Stomach (tissue), 4 donors: ENCODE data around the gene PTPA.

Experiments used
- POLR2A ChIP-seq, 4 donors: fragments of 450-650 bp; IDR thresholded peaks; one replicate each; pipeline ENCODE4 v1.6.1; 2016; ENCODE audit warnings: antibody characterized with exemption in 4 of 4, control low read depth in 2 of 4, mild to moderate bottlenecking in 1 of 4, moderate library complexity in 1 of 4
- TF ChIP-seq, protein P1 (sequence below), 7 experiments: fragments of 450-650 bp in 4 of 7; fragments of 200-600 bp in 3 of 7; sonication (generic) in 3 of 7; IDR thresholded peaks; one replicate each; pipeline ENCODE4 v1.5.1; 2016 to 2019; ENCODE audit warnings: antibody characterized with exemption in 7 of 7, control low read depth in 2 of 7, mild to moderate bottlenecking in 1 of 7

DNA sequence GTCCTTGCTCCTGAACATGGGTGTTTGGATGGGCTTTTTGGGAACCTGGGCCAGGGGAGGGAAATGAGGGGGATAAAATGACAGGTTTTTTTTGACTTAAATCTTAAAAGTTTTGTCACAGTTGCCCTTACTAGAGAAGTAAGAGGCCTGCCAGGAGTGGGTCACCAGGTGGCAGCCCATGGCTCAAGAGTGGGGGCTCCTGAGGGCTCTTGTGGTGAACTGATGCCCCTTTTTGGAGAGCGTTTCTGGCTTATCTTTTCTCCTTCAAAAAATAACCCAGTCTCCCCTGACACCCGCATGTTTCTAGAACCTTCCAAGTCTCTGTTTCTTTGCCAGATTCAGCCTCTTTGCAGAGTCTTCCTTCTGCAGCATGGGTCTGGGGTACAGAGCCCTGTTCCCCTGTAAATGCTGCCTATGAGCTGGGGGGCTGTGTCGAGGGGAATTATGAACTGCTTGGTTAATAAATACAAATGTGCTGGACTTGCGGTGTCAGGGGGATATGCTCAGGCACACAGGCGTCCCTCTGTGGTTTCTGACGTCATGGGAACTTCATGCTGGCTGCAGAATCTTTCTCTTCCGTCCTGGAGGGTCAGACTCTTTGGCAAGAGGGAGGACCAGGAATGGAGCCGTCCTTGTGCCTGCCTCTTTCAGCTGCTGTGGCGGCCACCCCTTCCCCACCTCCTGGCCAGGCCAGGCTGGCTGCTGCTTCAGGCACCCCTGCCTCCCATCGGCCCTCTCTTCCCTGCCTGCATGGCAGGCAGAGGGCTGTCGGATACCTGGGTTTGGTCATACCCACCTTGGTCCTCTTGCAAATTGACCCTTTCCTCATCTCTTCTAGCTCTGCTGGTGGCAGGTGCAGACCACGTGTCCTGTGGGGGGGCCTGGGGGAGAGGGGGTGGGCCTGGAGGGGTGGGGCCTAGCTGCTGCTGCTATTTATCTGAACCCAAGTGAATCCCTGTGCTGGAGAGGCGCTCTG is 30.1 kb downstream of the PTPA start:
- TF ChIP-seq, protein P1, sequence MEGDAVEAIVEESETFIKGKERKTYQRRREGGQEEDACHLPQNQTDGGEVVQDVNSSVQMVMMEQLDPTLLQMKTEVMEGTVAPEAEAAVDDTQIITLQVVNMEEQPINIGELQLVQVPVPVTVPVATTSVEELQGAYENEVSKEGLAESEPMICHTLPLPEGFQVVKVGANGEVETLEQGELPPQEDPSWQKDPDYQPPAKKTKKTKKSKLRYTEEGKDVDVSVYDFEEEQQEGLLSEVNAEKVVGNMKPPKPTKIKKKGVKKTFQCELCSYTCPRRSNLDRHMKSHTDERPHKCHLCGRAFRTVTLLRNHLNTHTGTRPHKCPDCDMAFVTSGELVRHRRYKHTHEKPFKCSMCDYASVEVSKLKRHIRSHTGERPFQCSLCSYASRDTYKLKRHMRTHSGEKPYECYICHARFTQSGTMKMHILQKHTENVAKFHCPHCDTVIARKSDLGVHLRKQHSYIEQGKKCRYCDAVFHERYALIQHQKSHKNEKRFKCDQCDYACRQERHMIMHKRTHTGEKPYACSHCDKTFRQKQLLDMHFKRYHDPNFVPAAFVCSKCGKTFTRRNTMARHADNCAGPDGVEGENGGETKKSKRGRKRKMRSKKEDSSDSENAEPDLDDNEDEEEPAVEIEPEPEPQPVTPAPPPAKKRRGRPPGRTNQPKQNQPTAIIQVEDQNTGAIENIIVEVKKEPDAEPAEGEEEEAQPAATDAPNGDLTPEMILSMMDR (IDR thresholded peaks at IDR 0.05) = no peak
- no peak for TF ChIP-seq POLR2A (IDR thresholded peaks at IDR 0.05)
